Uterus (tissue), 4 donors: Measurements from ENCODE around the gene AHCYL2. TPM values are rescaled to one million over a fixed set of nuclear protein-coding genes. Genes with fewer than 3 reads are reported as not detected.

Source experiments
- DNase-seq, 2 donors: peaks; one replicate each; pipeline ENCODE4 v3.0.0-alpha.2; 2019 to 2020
- H3K27ac ChIP-seq, 2 donors: fragments of 200-600 bp; sonication (generic); 1 replicate in 1 of 2; 2 replicates in 1 of 2; pipeline ENCODE4 v1.5.1; 2016 to 2018
- H3K27me3 ChIP-seq, 2 donors: fragments of 200-600 bp; sonication (generic); one replicate each; pipeline ENCODE4 v1.5.1; 2018 to 2019; ENCODE audit warnings: control low read depth in 1 of 2
- H3K36me3 ChIP-seq, 2 donors: fragments of 200-600 bp; sonication (generic); one replicate each; pipeline ENCODE4 v1.5.1; 2019; ENCODE audit warnings: control low read depth in 1 of 2
- H3K4me1 ChIP-seq, 2 donors: fragments of 200-600 bp; sonication (generic); one replicate each; pipeline ENCODE4 v1.5.1; 2018 to 2019; ENCODE audit warnings: control low read depth in 1 of 2
- H3K4me3 ChIP-seq, 2 donors: fragments of 200-600 bp; sonication (generic); 1 replicate in 1 of 2; 2 replicates in 1 of 2; pipeline ENCODE4 v1.5.1; 2018 to 2019; ENCODE audit warnings: mild to moderate bottlenecking in 1 of 2
- H3K9me3 ChIP-seq, 2 donors: fragments of 200-600 bp; sonication (generic); one replicate each; pipeline ENCODE4 v1.5.1; 2019; ENCODE audit warnings: control low read depth in 1 of 2
- POLR2A ChIP-seq, 2 donors: fragments of 450-650 bp; IDR thresholded peaks; one replicate each; pipeline ENCODE4 v1.6.1; 2016; ENCODE audit warnings: antibody characterized with exemption in 2 of 2, mild to moderate bottlenecking in 1 of 2, moderate library complexity in 1 of 2
- intact Hi-C: fragments of 100-400 bp; cut with DNase I; formaldehyde crosslinking; loops from one replicate; pipeline ENCODE4 v1.15.1; 2023; ENCODE audit warnings: low total_unique reads
- total RNA-seq, 4 donors: library from RNA; depleted of rRNA in 3 of 4; stranded (reverse); fragments of >200 nt in 3 of 4; gene quantifications; one replicate each; pipeline versions ENCODE4 v1.1.0 to v1.2.4, GENCODE V29; 2014 to 2023
- TF ChIP-seq, protein P1 (sequence below), 4 experiments: fragments of 200-600 bp in 2 of 4; fragments of 450-650 bp in 2 of 4; sonication (generic) in 2 of 4; IDR thresholded peaks; one replicate each; pipeline ENCODE4 v1.5.1; 2016 to 2019; ENCODE audit warnings: antibody characterized with exemption in 4 of 4, mild to moderate bottlenecking in 2 of 4, moderate library complexity in 1 of 4
- donor health status: DM: yes; HTN: yes; CAD: no.

AHCYL2 gene
- total RNA-seq, 4 donors from 2014 or later, result 5.6 to 29.2 (median 23.7) TPM

DNA sequence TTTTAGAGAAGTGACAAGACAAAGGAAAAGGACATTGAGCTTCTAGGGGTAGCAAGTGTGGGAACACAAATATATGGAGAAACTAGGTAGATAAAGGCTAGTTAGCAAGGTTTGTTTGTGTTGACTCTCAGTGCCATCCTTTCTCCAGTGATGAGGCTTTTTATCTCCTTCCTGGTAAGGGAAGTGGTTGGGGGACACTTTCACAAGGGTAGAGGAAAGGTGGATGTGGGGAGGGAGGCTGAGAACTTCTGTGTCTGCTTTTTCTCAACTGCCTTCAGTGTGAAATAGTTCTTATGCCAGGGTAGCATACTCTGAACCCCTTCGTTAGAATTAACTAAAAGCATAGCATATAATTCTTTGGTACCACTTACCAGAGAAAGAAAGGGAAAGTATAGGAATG lies 116.4 kb downstream of the AHCYL2 start:
- Histone ChIP-seq H3K27me3 (no peaks in the 10 kb centered on the region), H3K4me3 (no peak overlapping the region), H3K36me3 (no peaks in the 10 kb centered on the region), H3K9me3 (no peaks in the 10 kb centered on the region), H3K4me1 (no peaks in the 10 kb centered on the region), H3K27ac (no peak overlapping the region)
- intact Hi-C loops, result no loop called here
- TF ChIP-seq, protein P1, sequence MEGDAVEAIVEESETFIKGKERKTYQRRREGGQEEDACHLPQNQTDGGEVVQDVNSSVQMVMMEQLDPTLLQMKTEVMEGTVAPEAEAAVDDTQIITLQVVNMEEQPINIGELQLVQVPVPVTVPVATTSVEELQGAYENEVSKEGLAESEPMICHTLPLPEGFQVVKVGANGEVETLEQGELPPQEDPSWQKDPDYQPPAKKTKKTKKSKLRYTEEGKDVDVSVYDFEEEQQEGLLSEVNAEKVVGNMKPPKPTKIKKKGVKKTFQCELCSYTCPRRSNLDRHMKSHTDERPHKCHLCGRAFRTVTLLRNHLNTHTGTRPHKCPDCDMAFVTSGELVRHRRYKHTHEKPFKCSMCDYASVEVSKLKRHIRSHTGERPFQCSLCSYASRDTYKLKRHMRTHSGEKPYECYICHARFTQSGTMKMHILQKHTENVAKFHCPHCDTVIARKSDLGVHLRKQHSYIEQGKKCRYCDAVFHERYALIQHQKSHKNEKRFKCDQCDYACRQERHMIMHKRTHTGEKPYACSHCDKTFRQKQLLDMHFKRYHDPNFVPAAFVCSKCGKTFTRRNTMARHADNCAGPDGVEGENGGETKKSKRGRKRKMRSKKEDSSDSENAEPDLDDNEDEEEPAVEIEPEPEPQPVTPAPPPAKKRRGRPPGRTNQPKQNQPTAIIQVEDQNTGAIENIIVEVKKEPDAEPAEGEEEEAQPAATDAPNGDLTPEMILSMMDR (IDR thresholded peaks at IDR 0.05), result no peak
- TF ChIP-seq POLR2A (IDR thresholded peaks at IDR 0.05), result no peak
- no peak for DNase-seq

DNA sequence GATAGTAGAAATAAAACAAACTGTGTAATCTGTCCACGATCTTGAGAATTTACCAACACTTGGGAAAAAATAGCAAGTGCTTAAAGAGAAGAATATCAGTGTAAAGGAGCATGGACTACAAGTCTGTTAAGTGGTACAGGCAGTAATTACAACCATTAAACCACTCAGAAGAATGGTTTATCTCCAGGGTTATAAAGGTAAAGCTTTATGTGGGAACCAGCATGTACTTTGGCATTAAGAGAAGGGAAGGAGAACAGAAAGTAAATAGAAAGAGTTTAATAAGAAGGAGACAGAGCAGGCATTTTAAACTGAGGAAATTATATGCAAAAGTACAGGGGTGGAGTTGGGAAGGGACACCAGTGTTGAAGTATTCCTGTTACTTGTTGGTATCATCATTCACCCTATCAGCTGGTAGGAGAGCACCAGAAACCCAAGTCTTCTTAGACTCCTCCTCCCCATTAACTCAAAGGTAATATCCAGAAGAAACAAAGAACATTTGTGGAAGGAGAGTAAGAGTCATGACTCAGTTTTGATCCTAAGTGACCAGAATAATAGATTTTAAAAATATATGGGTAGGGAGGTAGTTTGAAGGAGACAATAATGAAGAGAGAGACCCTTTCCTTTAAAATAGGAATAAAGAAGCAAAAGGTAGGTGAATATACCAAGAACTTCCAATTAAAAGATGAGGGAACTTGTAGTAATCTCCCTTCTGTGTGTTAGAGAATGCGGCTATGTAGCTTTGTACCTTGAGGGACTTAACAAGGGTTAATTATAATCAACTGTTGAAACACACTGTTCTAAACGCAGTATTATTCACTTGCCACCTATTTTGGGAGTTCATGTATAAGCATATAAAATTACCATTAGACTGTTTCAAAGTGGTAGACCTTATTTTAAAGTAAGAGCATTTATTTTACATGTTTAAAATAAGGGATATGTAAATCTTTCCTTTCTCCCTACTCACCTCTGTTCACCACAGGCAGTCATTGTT lies 117.3 kb downstream of the AHCYL2 start:
- H3K4me3 ChIP-seq, result no peak overlapping the region
- no peaks in the 10 kb centered on the region for H3K36me3 ChIP-seq
- DNase-seq, result no peak
- no peak overlapping the region for H3K27ac ChIP-seq
- no peaks in the 10 kb centered on the region for H3K4me1 ChIP-seq
- no peaks in the 10 kb centered on the region for H3K9me3 ChIP-seq
- no peaks in the 10 kb centered on the region for H3K27me3 ChIP-seq
- no peak for TF ChIP-seq POLR2A (IDR thresholded peaks at IDR 0.05)
- TF ChIP-seq, protein P1 (IDR thresholded peaks at IDR 0.05), result no peak
- intact Hi-C loops, result no loop called here

DNA sequence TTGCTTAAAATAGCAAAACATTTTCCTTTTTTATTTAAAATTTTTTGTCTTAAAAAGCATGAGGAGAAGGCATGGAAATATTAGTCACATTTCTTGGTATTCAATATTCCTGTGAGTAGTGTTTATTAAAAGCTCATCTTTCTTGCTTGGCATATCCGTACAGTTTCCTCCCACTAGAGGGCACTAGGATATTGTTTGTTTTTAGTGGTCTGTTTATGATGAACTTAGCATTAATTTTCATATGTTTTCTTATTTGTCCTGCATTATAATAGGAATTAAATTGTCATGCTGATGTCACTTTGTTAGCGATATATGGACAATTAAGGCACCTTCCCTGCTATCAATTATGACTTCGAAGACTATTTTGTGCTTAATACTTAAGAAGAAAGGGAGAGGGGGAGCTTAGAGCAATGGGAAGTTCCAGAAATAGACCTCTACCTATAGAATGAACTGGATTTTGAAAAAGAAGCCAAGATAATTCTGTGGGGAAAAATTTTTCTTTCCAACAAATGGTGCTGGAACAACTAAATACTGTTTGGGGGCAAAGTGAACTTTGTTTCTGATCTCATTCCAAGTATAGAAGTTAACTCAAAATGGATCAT lies 118.4 kb downstream of the AHCYL2 start:
- no peak for DNase-seq
- Histone ChIP-seq H3K9me3 (no peaks in the 10 kb centered on the region), H3K36me3 (no peaks in the 10 kb centered on the region), H3K4me3 (no peak overlapping the region), H3K27me3 (no peaks in the 10 kb centered on the region), H3K4me1 (no peaks in the 10 kb centered on the region), H3K27ac (no peak overlapping the region)
- TF ChIP-seq, protein P1 (IDR thresholded peaks at IDR 0.05), result peak; percentile 46 to 58 (median 52)
- TF ChIP-seq POLR2A (IDR thresholded peaks at IDR 0.05), result no peak
- intact Hi-C loops, result no loop called here

DNA sequence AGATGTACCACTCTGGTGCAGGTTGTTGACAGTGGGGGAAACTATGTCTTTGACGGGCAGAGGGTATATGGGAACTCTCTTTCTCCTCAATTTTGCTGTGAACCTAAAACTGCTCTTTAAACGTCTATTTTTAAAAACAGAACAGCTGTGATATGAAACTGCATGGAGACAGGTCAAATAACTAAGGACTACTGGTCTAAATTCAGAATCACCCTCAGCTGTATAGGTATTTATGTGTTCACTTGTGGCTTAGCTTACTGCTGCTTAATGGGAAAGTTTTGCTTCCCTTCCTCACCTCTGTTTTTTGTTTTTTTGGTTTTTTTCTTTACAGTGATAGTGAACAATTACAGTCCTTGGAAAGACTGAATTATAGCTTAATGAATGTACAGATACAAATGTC lies 122.5 kb downstream of the AHCYL2 start:
- intact Hi-C loops, result no loop called here
- no peak for DNase-seq
- no peaks in the 10 kb centered on the region for H3K9me3 ChIP-seq

More for the DNA sequence above, 122.5 kb downstream of the AHCYL2 start:
- Histone ChIP-seq H3K4me1 (no peaks in the 10 kb centered on the region), H3K27me3 (no peaks in the 10 kb centered on the region), H3K27ac (no peak overlapping the region), H3K4me3 (no peak overlapping the region), H3K36me3 (no peaks in the 10 kb centered on the region)
- TF ChIP-seq, protein P1 (IDR thresholded peaks at IDR 0.05), result no peak
- no peak for TF ChIP-seq POLR2A (IDR thresholded peaks at IDR 0.05)
